Measurements from ENCODE around the gene COL27A1. TPM values are rescaled to one million over a fixed set of nuclear protein-coding genes. Genes with fewer than 3 reads are reported as not detected.
A peak's percentile ranks its signal among the peaks of the same experiment; 100 is the strongest.

Gene COL27A1
- total RNA-seq, 1 donor from 2014 or later, result 48.5 TPM

- H3K9me3 Mint-ChIP-seq (ENCODE audit: low read depth), result no peaks in the 10 kb centered on the region
- peak overlapping the region; percentile 29 for H3K4me3 Mint-ChIP-seq (ENCODE audit: unreplicated experiment)
- TF ChIP-seq, protein P1, sequence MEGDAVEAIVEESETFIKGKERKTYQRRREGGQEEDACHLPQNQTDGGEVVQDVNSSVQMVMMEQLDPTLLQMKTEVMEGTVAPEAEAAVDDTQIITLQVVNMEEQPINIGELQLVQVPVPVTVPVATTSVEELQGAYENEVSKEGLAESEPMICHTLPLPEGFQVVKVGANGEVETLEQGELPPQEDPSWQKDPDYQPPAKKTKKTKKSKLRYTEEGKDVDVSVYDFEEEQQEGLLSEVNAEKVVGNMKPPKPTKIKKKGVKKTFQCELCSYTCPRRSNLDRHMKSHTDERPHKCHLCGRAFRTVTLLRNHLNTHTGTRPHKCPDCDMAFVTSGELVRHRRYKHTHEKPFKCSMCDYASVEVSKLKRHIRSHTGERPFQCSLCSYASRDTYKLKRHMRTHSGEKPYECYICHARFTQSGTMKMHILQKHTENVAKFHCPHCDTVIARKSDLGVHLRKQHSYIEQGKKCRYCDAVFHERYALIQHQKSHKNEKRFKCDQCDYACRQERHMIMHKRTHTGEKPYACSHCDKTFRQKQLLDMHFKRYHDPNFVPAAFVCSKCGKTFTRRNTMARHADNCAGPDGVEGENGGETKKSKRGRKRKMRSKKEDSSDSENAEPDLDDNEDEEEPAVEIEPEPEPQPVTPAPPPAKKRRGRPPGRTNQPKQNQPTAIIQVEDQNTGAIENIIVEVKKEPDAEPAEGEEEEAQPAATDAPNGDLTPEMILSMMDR (IDR thresholded peaks at IDR 0.05), result no peak
- peaks cover 65% of the 10 kb centered on the region for H3K4me1 Mint-ChIP-seq (ENCODE audit: low read depth)
- H3K27me3 Mint-ChIP-seq (ENCODE audit: low read depth), result no peaks in the 10 kb centered on the region
- H3K27ac Mint-ChIP-seq (ENCODE audit: unreplicated experiment), result peak overlapping the region; percentile 96
- DNase-seq (ENCODE audit: low spot score), result peak; percentile 54
- H3K36me3 Mint-ChIP-seq (ENCODE audit: low read depth), result peaks cover 11% of the 10 kb centered on the region
Observed at GRCh38 chr9:114180696-114181606, 25.6 kb downstream of the COL27A1 start.

GRCh38 chr9:114181607-114182409 lies 26.5 kb downstream of the COL27A1 start:
- H3K27ac Mint-ChIP-seq (ENCODE audit: unreplicated experiment), result peak overlapping the region; percentile 96
- peak; percentile 18 for DNase-seq (ENCODE audit: low spot score)
- peak overlapping the region; percentile 29 for H3K4me3 Mint-ChIP-seq (ENCODE audit: unreplicated experiment)

DNA sequence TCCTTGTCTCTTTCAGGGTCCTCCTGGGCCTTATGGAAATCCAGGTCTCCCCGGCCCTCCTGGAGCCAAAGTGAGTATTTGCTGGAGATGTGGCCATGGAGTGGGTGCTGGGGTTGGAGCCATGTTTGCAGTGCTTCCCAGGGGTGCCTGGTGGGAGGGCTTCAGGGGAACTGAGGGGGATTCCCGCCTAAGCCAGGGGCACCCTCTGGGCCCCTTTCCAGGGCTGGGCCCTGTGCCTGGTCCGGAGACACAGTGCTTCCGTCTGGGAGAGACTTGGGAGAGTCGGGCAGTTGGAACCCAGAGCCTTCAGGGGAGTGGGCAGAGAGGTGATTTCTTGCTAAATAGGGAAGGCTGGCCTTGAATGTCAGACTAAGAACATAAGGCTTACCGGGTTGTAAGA lies 27.7 kb downstream of the COL27A1 start:
- TF ChIP-seq, protein P1 (IDR thresholded peaks at IDR 0.05), result no peak
- Mint-ChIP-seq H3K9me3 (ENCODE audit: low read depth) (no peaks in the 10 kb centered on the region), H3K27me3 (ENCODE audit: low read depth) (no peaks in the 10 kb centered on the region), H3K27ac (ENCODE audit: unreplicated experiment) (no peak overlapping the region), H3K36me3 (ENCODE audit: low read depth) (peaks cover 18% of the 10 kb centered on the region), H3K4me3 (ENCODE audit: unreplicated experiment) (no peak overlapping the region), H3K4me1 (ENCODE audit: low read depth) (peaks cover 45% of the 10 kb centered on the region)
- DNase-seq (ENCODE audit: low spot score), result peak; percentile 66

More at GRCh38 chr9:114181607-114182409, 26.5 kb downstream of the COL27A1 start:
- H3K9me3 Mint-ChIP-seq (ENCODE audit: low read depth), result no peaks in the 10 kb centered on the region
- TF ChIP-seq, protein P1 (IDR thresholded peaks at IDR 0.05), result no peak
- peaks cover 57% of the 10 kb centered on the region for H3K4me1 Mint-ChIP-seq (ENCODE audit: low read depth)
- H3K36me3 Mint-ChIP-seq (ENCODE audit: low read depth), result peaks cover 16% of the 10 kb centered on the region
- no peaks in the 10 kb centered on the region for H3K27me3 Mint-ChIP-seq (ENCODE audit: low read depth)

GRCh38 chr9:114184071-114184470 lies 28.7 kb downstream of the COL27A1 start:
- DNase-seq (ENCODE audit: low spot score), result no peak

More at GRCh38 chr9:114184071-114184470, 28.7 kb downstream of the COL27A1 start:
- H3K27ac Mint-ChIP-seq (ENCODE audit: unreplicated experiment), result no peak overlapping the region
- peaks cover 19% of the 10 kb centered on the region for H3K36me3 Mint-ChIP-seq (ENCODE audit: low read depth)
- peaks cover 4% of the 10 kb centered on the region for H3K9me3 Mint-ChIP-seq (ENCODE audit: low read depth)
- peaks cover 34% of the 10 kb centered on the region for H3K4me1 Mint-ChIP-seq (ENCODE audit: low read depth)
- no peak overlapping the region for H3K4me3 Mint-ChIP-seq (ENCODE audit: unreplicated experiment)
- TF ChIP-seq, protein P1 (IDR thresholded peaks at IDR 0.05), result no peak
- H3K27me3 Mint-ChIP-seq (ENCODE audit: low read depth), result no peaks in the 10 kb centered on the region

Measured in chondrocyte (in vitro differentiated cells).